Uterus (tissue), 4 donors: ENCODE data around the gene CAMK1D. TPM values are rescaled to one million over a fixed set of nuclear protein-coding genes. Genes with fewer than 3 reads are reported as not detected.

Source experiments
- DNase-seq, 2 donors: peaks; one replicate each; pipeline ENCODE4 v3.0.0-alpha.2; 2019 to 2020
- H3K27ac ChIP-seq, 2 donors: fragments of 200-600 bp; sonication (generic); 1 replicate in 1 of 2; 2 replicates in 1 of 2; pipeline ENCODE4 v1.5.1; 2016 to 2018
- H3K27me3 ChIP-seq, 2 donors: fragments of 200-600 bp; sonication (generic); one replicate each; pipeline ENCODE4 v1.5.1; 2018 to 2019; ENCODE audit warnings: control low read depth in 1 of 2
- H3K36me3 ChIP-seq, 2 donors: fragments of 200-600 bp; sonication (generic); one replicate each; pipeline ENCODE4 v1.5.1; 2019; ENCODE audit warnings: control low read depth in 1 of 2
- H3K4me1 ChIP-seq, 2 donors: fragments of 200-600 bp; sonication (generic); one replicate each; pipeline ENCODE4 v1.5.1; 2018 to 2019; ENCODE audit warnings: control low read depth in 1 of 2
- H3K4me3 ChIP-seq, 2 donors: fragments of 200-600 bp; sonication (generic); 1 replicate in 1 of 2; 2 replicates in 1 of 2; pipeline ENCODE4 v1.5.1; 2018 to 2019; ENCODE audit warnings: mild to moderate bottlenecking in 1 of 2
- H3K9me3 ChIP-seq, 2 donors: fragments of 200-600 bp; sonication (generic); one replicate each; pipeline ENCODE4 v1.5.1; 2019; ENCODE audit warnings: control low read depth in 1 of 2
- POLR2A ChIP-seq, 2 donors: fragments of 450-650 bp; IDR thresholded peaks; one replicate each; pipeline ENCODE4 v1.6.1; 2016; ENCODE audit warnings: antibody characterized with exemption in 2 of 2, mild to moderate bottlenecking in 1 of 2, moderate library complexity in 1 of 2
- intact Hi-C: fragments of 100-400 bp; cut with DNase I; formaldehyde crosslinking; loops from one replicate; pipeline ENCODE4 v1.15.1; 2023; ENCODE audit warnings: low total_unique reads
- total RNA-seq, 4 donors: library from RNA; depleted of rRNA in 3 of 4; stranded (reverse); fragments of >200 nt in 3 of 4; gene quantifications; one replicate each; pipeline versions ENCODE4 v1.1.0 to v1.2.4, GENCODE V29; 2014 to 2023
- TF ChIP-seq, protein P1 (sequence below), 4 experiments: fragments of 200-600 bp in 2 of 4; fragments of 450-650 bp in 2 of 4; sonication (generic) in 2 of 4; IDR thresholded peaks; one replicate each; pipeline ENCODE4 v1.5.1; 2016 to 2019; ENCODE audit warnings: antibody characterized with exemption in 4 of 4, mild to moderate bottlenecking in 2 of 4, moderate library complexity in 1 of 4
- donor health status: DM: yes; HTN: yes; CAD: no.

The CAMK1D gene
- total RNA-seq, 4 donors from 2014 or later: 3.5 to 48.4 (median 10.8) TPM

DNA sequence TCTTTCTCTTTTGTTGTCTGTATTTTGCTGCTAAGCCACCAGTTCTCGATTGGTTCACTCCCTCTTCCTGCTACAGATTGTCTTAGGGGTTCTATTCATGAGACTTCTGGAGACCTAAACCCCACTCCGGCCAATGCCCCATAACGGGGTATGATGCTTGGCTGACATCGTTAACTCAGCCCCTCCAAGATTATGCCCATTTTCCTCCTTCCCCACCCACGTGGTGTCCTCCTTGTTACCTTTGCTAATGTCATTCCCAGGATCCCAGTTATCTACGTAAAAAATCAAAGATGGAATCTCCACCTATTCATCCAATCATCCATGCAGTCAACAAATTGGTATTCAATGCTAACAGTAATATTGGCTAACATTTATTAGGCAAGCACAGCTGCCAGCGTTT lies 228.3 kb downstream of the CAMK1D start:
- no peaks in the 10 kb centered on the region for H3K9me3 ChIP-seq
- TF ChIP-seq, protein P1, sequence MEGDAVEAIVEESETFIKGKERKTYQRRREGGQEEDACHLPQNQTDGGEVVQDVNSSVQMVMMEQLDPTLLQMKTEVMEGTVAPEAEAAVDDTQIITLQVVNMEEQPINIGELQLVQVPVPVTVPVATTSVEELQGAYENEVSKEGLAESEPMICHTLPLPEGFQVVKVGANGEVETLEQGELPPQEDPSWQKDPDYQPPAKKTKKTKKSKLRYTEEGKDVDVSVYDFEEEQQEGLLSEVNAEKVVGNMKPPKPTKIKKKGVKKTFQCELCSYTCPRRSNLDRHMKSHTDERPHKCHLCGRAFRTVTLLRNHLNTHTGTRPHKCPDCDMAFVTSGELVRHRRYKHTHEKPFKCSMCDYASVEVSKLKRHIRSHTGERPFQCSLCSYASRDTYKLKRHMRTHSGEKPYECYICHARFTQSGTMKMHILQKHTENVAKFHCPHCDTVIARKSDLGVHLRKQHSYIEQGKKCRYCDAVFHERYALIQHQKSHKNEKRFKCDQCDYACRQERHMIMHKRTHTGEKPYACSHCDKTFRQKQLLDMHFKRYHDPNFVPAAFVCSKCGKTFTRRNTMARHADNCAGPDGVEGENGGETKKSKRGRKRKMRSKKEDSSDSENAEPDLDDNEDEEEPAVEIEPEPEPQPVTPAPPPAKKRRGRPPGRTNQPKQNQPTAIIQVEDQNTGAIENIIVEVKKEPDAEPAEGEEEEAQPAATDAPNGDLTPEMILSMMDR (IDR thresholded peaks at IDR 0.05): no peak
- no peak for TF ChIP-seq POLR2A (IDR thresholded peaks at IDR 0.05)
- no peak for DNase-seq
- H3K27ac ChIP-seq: no peak overlapping the region
- no peaks in the 10 kb centered on the region for H3K36me3 ChIP-seq
- intact Hi-C loops: no loop called here
- no peak overlapping the region for H3K4me3 ChIP-seq
- H3K27me3 ChIP-seq: no peaks in the 10 kb centered on the region
- H3K4me1 ChIP-seq: no peaks in the 10 kb centered on the region

DNA sequence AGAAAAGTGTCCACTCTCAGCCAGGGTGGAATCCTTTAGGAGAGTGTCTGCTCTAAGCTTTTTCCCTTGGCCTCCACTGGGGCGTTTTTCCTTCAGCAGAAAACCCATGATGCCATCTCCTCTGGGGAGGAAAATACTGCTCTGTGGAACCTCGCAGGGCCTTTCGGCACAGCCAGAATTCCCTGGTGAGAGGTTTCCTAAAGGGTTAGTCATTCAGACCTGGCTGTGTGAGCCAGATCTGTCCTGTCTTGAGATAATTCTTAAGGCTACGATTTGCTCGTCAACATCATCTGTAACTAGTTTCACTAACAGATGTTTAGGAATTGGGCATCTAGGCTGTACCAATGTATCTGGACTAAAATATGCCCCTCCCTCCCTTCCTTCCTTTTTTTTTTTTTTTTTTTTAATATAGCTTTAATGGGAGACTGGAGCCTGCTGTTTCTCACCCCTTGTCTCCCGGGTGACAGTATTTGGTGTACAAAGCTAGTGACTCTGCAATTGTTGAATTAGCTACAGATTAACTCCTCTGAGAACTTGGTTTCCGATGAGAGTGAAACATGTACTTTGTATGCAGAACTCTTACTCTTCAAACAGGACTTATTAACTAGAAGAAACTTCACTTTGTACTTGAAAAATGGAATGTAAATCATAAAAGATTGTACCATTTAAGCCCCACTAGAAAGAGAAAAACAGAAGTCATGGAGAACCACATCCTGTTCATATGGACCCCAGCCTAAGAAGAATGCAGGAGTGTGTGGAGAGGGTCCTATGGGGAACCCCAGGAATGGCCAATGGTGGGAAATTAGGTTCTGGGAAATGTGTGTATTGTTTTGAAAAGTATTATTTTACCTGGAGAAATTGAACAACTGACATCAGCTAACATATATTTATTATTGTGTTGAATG lies 230.9 kb downstream of the CAMK1D start:
- Histone ChIP-seq H3K9me3 (no peaks in the 10 kb centered on the region), H3K27me3 (no peaks in the 10 kb centered on the region), H3K36me3 (no peaks in the 10 kb centered on the region), H3K4me1 (no peaks in the 10 kb centered on the region), H3K27ac (no peak overlapping the region), H3K4me3 (no peak overlapping the region)
- DNase-seq: no peak
- intact Hi-C loops: no loop called here
- TF ChIP-seq, protein P1 (IDR thresholded peaks at IDR 0.05): no peak

DNA sequence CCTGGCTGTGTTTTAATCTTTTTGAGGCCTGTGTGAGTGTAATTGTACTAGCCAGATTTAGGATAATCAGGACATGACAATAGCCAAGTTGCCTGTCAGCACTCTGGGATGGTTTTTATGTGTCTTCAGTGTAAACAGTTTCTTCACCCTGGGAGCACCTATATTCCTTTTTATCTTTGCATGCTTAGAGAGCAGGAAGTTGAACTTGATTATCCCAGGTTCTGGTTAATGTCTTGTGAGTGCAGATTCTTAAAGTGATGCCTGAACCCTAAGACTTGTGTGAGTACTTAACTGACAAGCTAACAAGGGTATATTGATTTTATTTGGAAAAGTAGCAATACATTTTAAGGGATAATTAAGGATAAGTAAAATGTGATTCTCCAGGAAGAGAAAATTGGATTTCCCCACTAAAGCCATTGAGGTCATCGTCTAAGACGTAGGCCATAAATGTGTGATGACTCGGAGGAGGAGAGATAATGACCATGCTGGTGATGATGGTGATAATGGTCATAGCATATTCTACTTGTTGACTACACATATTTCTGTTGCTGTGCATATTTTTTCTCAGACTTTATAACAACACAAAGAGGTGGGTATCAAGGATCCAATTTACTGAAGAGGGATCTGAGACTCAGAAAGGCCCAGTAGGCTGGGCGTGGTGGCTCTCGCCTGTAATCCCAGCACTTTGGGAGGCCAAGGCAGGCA lies 234.7 kb downstream of the CAMK1D start:
- intact Hi-C loops: no loop called here
- TF ChIP-seq, protein P1 (IDR thresholded peaks at IDR 0.05): no peak
- no peak for TF ChIP-seq POLR2A (IDR thresholded peaks at IDR 0.05)

GRCh38 chr10:12586741-12587140 lies 237.4 kb downstream of the CAMK1D start:
- no peaks in the 10 kb centered on the region for H3K4me1 ChIP-seq
- TF ChIP-seq, protein P1 (IDR thresholded peaks at IDR 0.05): no peak
- no peak for TF ChIP-seq POLR2A (IDR thresholded peaks at IDR 0.05)
- H3K9me3 ChIP-seq: no peaks in the 10 kb centered on the region
- no peak overlapping the region for H3K27ac ChIP-seq
- H3K36me3 ChIP-seq: no peaks in the 10 kb centered on the region
- no peak overlapping the region for H3K4me3 ChIP-seq
- no peaks in the 10 kb centered on the region for H3K27me3 ChIP-seq
- intact Hi-C loops: no loop called here
- DNase-seq: no peak

More for the DNA sequence above, 234.7 kb downstream of the CAMK1D start:
- Histone ChIP-seq H3K27ac (no peak overlapping the region), H3K27me3 (no peaks in the 10 kb centered on the region), H3K36me3 (no peaks in the 10 kb centered on the region), H3K4me3 (no peak overlapping the region), H3K4me1 (no peaks in the 10 kb centered on the region), H3K9me3 (no peaks in the 10 kb centered on the region)
- DNase-seq: no peak

- Histone ChIP-seq H3K27me3 (no peaks in the 10 kb centered on the region), H3K9me3 (no peaks in the 10 kb centered on the region), H3K4me1 (no peaks in the 10 kb centered on the region), H3K4me3 (no peak overlapping the region), H3K36me3 (no peaks in the 10 kb centered on the region), H3K27ac (no peak overlapping the region)
- TF ChIP-seq, protein P1 (IDR thresholded peaks at IDR 0.05): no peak
- intact Hi-C loops: no loop called here
- DNase-seq: no peak
Measured at GRCh38 chr10:12587451-12587888, 238.1 kb downstream of the CAMK1D start.
